ENCODE data around the gene COL17A1.

Gene COL17A1

GRCh38 chr10:103986360-103986759, 99.3 kb downstream of the COL17A1 start:
- no peak for TF ChIP-seq CTCF (conservative IDR thresholded peaks at IDR 0.05; ENCODE audit: low read depth, low read length)
- no peak overlapping the region for H3K27ac ChIP-seq
- H2AFZ ChIP-seq (ENCODE audit: low read depth), result no peak overlapping the region
- H3K79me2 ChIP-seq (ENCODE audit: insufficient read depth, low read depth), result peaks cover 35% of the 10 kb centered on the region; the same call in 1 of the 2 replicates
- H3K36me3 ChIP-seq (ENCODE audit: insufficient read depth), result no peaks in the 10 kb centered on the region
- no peak overlapping the region for H3K9ac ChIP-seq
- no peaks in the 10 kb centered on the region for H4K20me1 ChIP-seq (ENCODE audit: insufficient read depth)
- no peaks in the 10 kb centered on the region for H3K27me3 ChIP-seq (ENCODE audit: insufficient read depth, low read depth)
- H3K4me3 ChIP-seq (IDR thresholded peaks at IDR 0.05; ENCODE audit: insufficient read depth, low read depth, low read length), result no peak overlapping the region
- H3K4me1 ChIP-seq (ENCODE audit: low read depth, poor library complexity, severe bottlenecking), result peaks cover 51% of the 10 kb centered on the region
- H3K4me2 ChIP-seq, result no peak overlapping the region

DNA sequence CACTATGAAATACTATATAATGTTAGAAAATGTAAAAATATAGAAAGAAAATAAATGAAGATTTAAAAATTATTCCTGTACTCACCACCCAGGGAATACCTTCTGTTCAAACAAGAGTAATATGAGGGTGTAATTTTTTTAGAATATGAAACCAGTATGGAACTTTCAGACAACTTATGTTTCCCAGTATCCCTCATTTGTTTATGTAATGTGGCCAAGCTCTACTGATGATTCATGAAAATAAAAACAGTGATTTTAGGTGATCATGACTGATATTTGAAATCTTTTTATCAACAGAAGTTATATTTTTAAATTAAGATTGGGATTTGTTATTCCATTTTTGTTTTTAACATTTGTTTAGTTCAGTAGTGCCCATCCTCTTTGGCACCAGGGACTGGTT, 100.0 kb downstream of the COL17A1 start:
- Histone ChIP-seq H3K27ac (no peak overlapping the region), H3K27me3 (ENCODE audit: insufficient read depth, low read depth) (no peaks in the 10 kb centered on the region), H3K4me2 (no peak overlapping the region), H4K20me1 (ENCODE audit: insufficient read depth) (no peaks in the 10 kb centered on the region), H3K36me3 (ENCODE audit: insufficient read depth) (no peaks in the 10 kb centered on the region), H2AFZ (ENCODE audit: low read depth) (no peak overlapping the region), H3K9ac (no peak overlapping the region), H3K4me3 (IDR thresholded peaks at IDR 0.05; ENCODE audit: insufficient read depth, low read depth, low read length) (no peak overlapping the region), H3K79me2 (ENCODE audit: insufficient read depth, low read depth) (peaks cover 41% of the 10 kb centered on the region; the same call in 1 of the 2 replicates), H3K4me1 (ENCODE audit: low read depth, poor library complexity, severe bottlenecking) (peaks cover 51% of the 10 kb centered on the region)
- TF ChIP-seq CTCF (conservative IDR thresholded peaks at IDR 0.05; ENCODE audit: low read depth, low read length), result no peak

DNA sequence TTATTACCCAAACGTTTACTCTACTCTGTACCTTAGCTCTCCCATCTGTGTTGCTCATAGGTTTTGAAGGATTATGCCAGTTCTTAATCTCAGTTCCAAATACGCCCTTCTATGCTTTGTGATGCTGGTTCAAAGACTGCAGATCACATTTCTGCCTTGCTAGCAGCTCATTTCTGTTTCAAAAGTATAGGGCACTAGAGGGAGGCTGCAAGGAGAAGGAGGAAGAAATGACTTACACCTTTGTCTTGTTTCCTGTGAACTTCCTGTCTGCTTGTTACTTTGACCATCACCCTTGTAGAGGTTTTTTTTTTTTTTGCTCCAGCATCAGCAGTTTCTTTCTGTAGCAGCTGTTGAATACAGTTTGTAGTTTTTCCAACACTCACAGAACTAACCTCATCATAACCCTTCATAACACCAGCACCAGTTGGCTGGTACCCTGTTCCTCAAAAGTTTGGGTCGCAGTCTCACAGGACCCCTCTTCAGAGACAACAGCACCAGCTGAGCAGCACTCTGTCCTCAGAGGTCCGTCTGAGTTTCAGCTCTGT, 102.2 kb downstream of the COL17A1 start:
- Histone ChIP-seq H3K4me3 (IDR thresholded peaks at IDR 0.05; ENCODE audit: insufficient read depth, low read depth, low read length) (no peak overlapping the region), H3K9ac (peak overlapping the region; percentile 3; the same call in 1 of the 2 replicates), H3K27ac (peak overlapping the region; percentile 48), H3K79me2 (ENCODE audit: insufficient read depth, low read depth) (peaks cover 45% of the 10 kb centered on the region; the same call in 1 of the 2 replicates), H4K20me1 (ENCODE audit: insufficient read depth) (no peaks in the 10 kb centered on the region), H3K27me3 (ENCODE audit: insufficient read depth, low read depth) (no peaks in the 10 kb centered on the region), H3K36me3 (ENCODE audit: insufficient read depth) (no peaks in the 10 kb centered on the region), H3K4me1 (ENCODE audit: low read depth, poor library complexity, severe bottlenecking) (peaks cover 51% of the 10 kb centered on the region), H2AFZ (ENCODE audit: low read depth) (peak overlapping the region; percentile 28; the same call in 1 of the 2 replicates), H3K4me2 (peak overlapping the region; percentile 71)
- TF ChIP-seq CTCF (conservative IDR thresholded peaks at IDR 0.05; ENCODE audit: low read depth, low read length), result no peak

- peaks cover 51% of the 10 kb centered on the region for H3K4me1 ChIP-seq (ENCODE audit: low read depth, poor library complexity, severe bottlenecking)
- peak overlapping the region; percentile 48; the same call in 1 of the 2 replicates for H3K27ac ChIP-seq
- no peaks in the 10 kb centered on the region for H3K36me3 ChIP-seq (ENCODE audit: insufficient read depth)
- peak overlapping the region; percentile 71 for H3K4me2 ChIP-seq
- H3K27me3 ChIP-seq (ENCODE audit: insufficient read depth, low read depth), result no peaks in the 10 kb centered on the region
- H2AFZ ChIP-seq (ENCODE audit: low read depth), result no peak overlapping the region
- H3K79me2 ChIP-seq (ENCODE audit: insufficient read depth, low read depth), result peaks cover 45% of the 10 kb centered on the region; the same call in 1 of the 2 replicates
- no peak overlapping the region for H3K9ac ChIP-seq
- H3K4me3 ChIP-seq (IDR thresholded peaks at IDR 0.05; ENCODE audit: insufficient read depth, low read depth, low read length), result no peak overlapping the region
- no peaks in the 10 kb centered on the region for H4K20me1 ChIP-seq (ENCODE audit: insufficient read depth)
- peak; percentile 16; the same call in 1 of the 2 replicates for TF ChIP-seq CTCF (conservative IDR thresholded peaks at IDR 0.05; ENCODE audit: low read depth, low read length)
Measured at GRCh38 chr10:103982639-103983038, 103.0 kb downstream of the COL17A1 start.

All from KMS-11 (cell line).